Measurements from ENCODE around the gene TFG.

Gene TFG

DNA sequence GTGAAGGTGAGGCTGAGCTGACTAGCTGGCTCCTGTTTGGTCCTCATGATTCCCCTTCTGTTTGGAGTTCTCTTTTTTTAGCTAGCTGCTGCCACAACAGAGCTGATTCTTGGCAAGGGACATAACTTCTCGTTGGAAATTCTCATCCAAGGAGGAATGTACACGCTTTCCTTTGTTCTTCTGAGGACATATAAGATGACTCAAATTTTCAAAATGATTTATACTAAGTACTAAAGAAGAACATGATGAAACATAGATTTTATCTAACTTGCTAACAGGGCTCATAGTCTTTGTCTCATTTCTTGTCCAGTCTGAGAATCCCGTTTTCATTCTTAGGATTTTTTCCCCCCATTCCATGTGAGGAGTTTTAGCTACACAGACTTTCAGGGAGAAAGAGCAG, 2.9 kb upstream of the TFG start:
- DNase-seq (ENCODE audit: low read depth in 2 of 2): no peak

DNA sequence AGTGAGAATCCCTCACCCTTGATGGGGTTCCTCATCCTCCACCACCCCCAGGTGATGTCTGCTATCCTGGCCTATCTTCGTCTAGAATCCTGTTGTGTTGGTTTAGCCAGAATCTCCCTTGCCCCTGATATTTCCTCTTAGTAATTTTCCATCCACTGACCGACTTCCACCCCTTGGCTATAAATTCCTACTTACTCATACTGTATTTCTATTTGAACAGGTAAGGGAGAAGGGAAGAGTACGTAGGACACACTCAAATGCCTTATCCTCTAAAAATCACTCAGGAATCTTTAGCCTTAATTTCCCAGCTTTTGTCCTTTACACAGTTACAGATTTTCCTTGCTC, 678 bp upstream of the TFG start:
- no peak for DNase-seq (ENCODE audit: low read depth in 2 of 2)

DNA sequence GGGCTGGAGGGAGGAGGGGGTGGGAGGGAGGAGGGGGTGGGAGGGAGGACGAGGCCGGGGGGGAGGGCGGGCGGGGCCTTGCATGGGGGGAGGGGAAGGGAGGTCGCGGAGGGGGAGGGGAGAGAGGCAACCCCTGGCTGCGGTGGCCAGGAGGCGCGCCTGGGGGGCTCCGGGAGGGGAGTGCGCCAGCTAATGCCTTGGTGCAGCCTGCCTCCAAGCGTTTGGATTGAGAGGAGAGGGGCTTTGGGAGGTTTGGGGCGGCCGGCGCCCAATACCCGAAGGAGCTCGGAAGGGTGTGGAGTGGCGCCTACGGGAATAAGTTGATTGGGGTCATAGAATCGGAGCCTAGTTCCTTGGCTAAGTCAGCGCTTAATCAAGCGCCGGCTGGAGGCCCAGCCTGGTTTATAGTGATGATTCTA, 557 bp downstream of the TFG start:
- peak in 1 of 2 donors; percentile 26 for DNase-seq (ENCODE audit: low read depth in 2 of 2)

GRCh38 chr3:100710261-100710968, 1.1 kb downstream of the TFG start:
- peak; percentile 54 to 58 for DNase-seq (ENCODE audit: low read depth in 2 of 2)

GRCh38 chr3:100715176-100715575, 5.9 kb downstream of the TFG start:
- no peak for DNase-seq (ENCODE audit: low read depth in 2 of 2)

GRCh38 chr3:100717063-100717462, 7.8 kb downstream of the TFG start:
- no peak for DNase-seq (ENCODE audit: low read depth in 2 of 2)

DNA sequence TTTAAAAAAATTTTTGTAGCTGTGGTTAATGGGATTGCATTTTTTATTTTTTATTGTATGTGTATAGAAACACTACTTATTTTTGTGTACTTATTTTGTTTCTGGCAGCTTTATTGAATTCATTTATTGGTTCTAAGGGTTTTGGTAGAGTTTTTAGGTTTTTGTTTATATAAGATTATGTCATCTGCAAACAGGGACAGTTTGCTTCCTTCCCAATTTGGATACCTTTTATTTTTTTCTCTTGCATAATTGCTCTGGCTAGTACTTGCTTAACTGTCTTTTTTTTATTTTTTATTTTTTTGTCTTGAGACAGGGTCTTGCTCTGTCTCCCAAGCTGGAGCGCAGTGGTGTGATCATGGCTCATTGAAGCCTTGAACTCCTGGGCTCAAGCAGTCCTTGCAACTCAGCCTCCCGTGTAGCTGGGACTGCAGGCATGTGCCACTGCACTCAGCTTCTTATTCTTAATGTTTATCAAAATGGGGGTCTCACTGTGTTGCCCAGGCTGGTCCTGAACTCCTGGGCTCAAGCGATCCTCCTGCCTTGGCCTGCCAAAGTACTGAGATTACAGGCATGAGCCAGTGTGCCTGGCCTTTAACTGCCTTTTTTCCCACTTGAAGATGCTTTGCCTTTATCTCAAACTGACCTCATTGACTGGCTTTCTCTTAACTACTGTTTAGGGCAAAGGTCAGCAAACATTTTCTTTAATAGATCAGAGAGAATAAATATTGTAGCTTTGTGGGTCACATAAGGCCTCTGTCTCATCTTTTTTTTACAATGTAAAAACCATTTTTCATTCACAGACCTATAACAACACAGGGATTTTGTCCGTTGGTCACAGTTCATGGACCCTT, 8.6 kb downstream of the TFG start:
- no peak for DNase-seq (ENCODE audit: low read depth in 2 of 2)

DNA sequence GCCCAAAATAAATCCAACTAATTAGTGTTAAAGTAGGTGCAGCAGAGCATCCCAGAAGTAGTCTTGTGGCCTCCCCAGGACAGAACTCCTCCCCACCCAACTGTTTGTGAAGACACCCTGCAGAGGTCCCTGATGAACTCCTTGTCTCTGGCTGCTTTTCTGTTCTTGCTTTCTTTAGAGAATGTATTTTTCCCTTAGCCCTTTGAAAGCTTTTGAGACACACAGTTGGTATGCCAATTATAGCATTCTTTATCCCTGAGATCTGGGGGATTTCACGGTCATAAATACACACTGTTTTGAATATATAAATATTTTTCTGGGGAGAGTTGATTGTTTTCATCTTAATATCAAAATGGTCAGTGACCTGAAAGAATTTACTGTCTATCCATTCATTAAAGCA, 9.8 kb downstream of the TFG start:
- no peak for DNase-seq (ENCODE audit: low read depth in 2 of 2)

GRCh38 chr3:100720426-100720825, 11.1 kb downstream of the TFG start:
- DNase-seq (ENCODE audit: low read depth in 2 of 2): no peak

DNA sequence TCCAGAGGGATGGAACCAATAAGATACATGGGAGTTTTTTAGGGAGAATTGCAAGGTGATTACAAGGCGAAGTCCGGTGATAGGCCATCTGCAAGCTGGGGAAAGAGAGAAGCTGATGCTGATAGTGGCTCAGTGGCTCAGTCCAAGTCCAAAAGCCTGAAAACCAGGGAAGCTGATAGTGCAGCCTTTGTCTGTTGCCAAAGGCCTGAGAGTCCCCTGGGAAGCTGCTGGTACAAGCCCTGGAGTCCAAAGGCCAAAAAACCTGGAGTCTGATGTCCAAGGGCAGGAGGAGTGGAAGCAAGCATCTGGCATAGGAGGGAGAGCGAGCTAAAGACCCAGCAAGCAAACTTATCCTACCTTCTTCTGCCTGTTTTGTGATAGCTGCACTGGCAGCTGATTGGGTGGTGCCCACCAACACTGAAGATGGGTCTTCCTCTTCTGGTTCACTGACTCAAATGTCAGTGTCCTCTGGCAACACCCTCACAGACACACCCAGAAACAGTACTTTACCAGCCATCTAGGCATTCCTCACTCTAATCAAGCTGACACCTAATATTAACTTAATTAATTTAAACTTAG, 16.7 kb downstream of the TFG start:
- no peak for DNase-seq (ENCODE audit: low read depth in 2 of 2)

DNA sequence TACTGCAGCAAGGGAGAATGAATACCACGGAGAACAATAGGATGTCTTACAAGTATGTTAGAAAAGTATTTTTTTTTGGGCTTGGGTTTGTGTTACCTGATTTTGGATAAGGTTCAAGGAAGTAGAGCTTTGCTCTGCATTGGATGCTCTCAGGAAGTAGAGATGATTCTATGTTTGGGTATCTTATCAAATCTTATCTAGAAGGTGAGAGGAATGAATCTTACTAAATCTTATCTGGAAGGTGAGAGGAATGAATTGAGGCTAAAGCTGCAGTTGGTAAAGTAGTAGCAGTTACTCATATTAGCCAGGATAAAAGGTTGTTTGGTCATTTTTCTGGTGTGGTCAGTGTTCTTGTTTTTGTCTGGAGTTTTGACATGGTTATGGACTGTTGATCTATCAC, 17.4 kb downstream of the TFG start:
- no peak for DNase-seq (ENCODE audit: low read depth in 2 of 2)

GRCh38 chr3:100730524-100730923, 21.2 kb downstream of the TFG start:
- no peak for DNase-seq (ENCODE audit: low read depth in 2 of 2)

DNA sequence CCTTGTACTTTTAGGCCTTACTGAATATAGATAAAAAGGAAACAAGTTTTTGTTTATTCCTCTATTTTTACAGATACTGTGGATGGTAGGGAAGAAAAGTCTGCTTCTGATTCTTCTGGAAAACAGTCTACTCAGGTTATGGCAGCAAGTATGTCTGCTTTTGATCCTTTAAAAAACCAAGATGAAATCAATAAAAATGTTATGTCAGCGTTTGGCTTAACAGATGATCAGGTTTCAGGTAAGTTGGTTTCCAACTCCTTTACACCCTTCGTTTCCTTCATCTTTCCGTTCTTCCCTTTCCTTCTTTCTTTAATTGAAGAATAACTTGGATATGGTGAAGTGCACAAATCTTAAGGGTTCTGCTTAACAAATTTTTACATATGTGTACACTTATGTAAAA, 23.1 kb downstream of the TFG start:
- DNase-seq (ENCODE audit: low read depth in 2 of 2): no peak

- no peak for DNase-seq (ENCODE audit: low read depth in 2 of 2)
Observed at GRCh38 chr3:100737334-100737733, 28.0 kb downstream of the TFG start.

- no peak for DNase-seq (ENCODE audit: low read depth in 2 of 2)
Observed at GRCh38 chr3:100740207-100740606, 30.9 kb downstream of the TFG start.

DNA sequence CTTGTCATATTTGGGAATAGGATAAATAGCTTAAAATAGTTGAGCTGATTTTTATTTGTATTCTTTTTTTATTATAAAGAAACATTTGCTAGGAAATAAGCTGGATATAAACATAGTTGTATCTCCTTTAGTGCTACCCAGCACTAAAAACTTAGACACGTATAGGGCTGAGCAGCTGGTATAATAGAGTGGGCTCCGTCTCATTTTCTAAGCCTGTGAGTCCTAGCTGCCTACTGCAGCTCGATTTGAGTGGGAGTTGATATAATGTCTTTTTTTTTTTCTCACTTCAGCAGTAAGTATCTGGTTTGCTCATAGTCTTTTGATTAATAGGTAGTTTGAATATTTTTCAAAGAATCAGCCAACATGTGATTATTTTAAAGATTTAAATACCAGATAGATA, 34.2 kb downstream of the TFG start:
- no peak for DNase-seq (ENCODE audit: low read depth in 2 of 2)

- no peak for DNase-seq (ENCODE audit: low read depth in 2 of 2)
Observed at GRCh38 chr3:100744671-100745070, 35.4 kb downstream of the TFG start.

- DNase-seq (ENCODE audit: low read depth in 2 of 2): no peak
Observed at GRCh38 chr3:100745617-100746016, 36.3 kb downstream of the TFG start.

- DNase-seq (ENCODE audit: low read depth in 2 of 2): no peak
Observed at GRCh38 chr3:100746092-100746491, 36.8 kb downstream of the TFG start.

DNA sequence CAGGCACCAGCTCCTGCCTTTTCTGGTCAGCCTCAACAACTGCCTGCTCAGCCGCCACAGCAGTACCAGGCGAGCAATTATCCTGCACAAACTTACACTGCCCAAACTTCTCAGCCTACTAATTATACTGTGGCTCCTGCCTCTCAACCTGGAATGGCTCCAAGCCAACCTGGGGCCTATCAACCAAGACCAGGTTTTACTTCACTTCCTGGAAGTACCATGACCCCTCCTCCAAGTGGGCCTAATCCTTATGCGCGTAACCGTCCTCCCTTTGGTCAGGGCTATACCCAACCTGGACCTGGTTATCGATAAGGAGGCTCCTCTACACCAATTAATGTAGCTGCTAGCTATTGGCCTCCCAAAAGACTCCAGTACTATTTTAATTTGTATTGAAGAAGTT, 38.9 kb downstream of the TFG start:
- no peak for DNase-seq (ENCODE audit: low read depth in 2 of 2)

- DNase-seq (ENCODE audit: low read depth in 2 of 2): no peak
Observed at GRCh38 chr3:100748967-100749366, 39.7 kb downstream of the TFG start.

- no peak for DNase-seq (ENCODE audit: low read depth in 2 of 2)
Observed at GRCh38 chr3:100753846-100754245, 44.6 kb downstream of the TFG start.

Measured in stimulated activated CD4-positive, alpha-beta T cell treated with anti-CD3 and anti-CD28 coated beads, Interleukin-1b, Interleukin-23, amount 100 ng/mL, for 4 hours (primary cell).